HEK293 (cell line): ENCODE results near the gene MRPS22.

Experiments used
- AEBP2 ChIP-seq: fragments of 450-650 bp; formaldehyde crosslinking; IDR thresholded peaks from 2 replicates; pipeline ENCODE4 v1.5.1; 2016; ENCODE audit warnings: missing biosample characterization, missing genetic modification characterization, borderline replicate concordance
- BCL6B ChIP-seq: fragments of 450-650 bp; formaldehyde crosslinking; IDR thresholded peaks from 2 replicates; pipeline ENCODE4 v1.5.1; 2017; ENCODE audit warnings: missing biosample characterization, missing genetic modification characterization
- GLI2 ChIP-seq: fragments of 450-650 bp; formaldehyde crosslinking; IDR thresholded peaks from 2 replicates; pipeline ENCODE4; 2017; ENCODE audit warnings: missing biosample characterization, missing genetic modification characterization, low read depth, borderline replicate concordance
- KLF17 ChIP-seq: fragments of 450-650 bp; formaldehyde crosslinking; IDR thresholded peaks from 2 replicates; pipeline ENCODE4 v1.5.1; 2016; ENCODE audit warnings: missing biosample characterization, missing genetic modification characterization
- PRDM10 ChIP-seq: fragments of 450-650 bp; formaldehyde crosslinking; IDR thresholded peaks from 2 replicates; pipeline ENCODE4 v1.5.1; 2016; ENCODE audit warnings: missing biosample characterization, missing genetic modification characterization
- PRDM4 ChIP-seq: fragments of 450-650 bp; formaldehyde crosslinking; IDR thresholded peaks from 2 replicates; pipeline ENCODE4 v1.5.1; 2017; ENCODE audit warnings: missing biosample characterization, missing genetic modification characterization
- PRDM6 ChIP-seq: fragments of 450-650 bp; formaldehyde crosslinking; IDR thresholded peaks from 2 replicates; pipeline ENCODE4 v1.5.1; 2017; ENCODE audit warnings: missing biosample characterization, missing genetic modification characterization
- SP2 ChIP-seq: fragments of 450-650 bp; formaldehyde crosslinking; IDR thresholded peaks from 2 replicates; pipeline ENCODE4 v1.5.1; 2016; ENCODE audit warnings: missing biosample characterization, missing genetic modification characterization
- TCF7L2 ChIP-seq: IDR thresholded peaks from 2 replicates; pipeline ENCODE4 v1.6.1; 2011; ENCODE audit warnings: low read depth, mild to moderate bottlenecking, inconsistent platforms, low read length, moderate library complexity, borderline replicate concordance
- TRIM28 ChIP-seq: IDR thresholded peaks from 2 replicates; pipeline ENCODE4 v1.6.1; 2011; ENCODE audit warnings: low read length, control low read depth, borderline replicate concordance
- WT1 ChIP-seq: fragments of 450-650 bp; formaldehyde crosslinking; IDR thresholded peaks from 2 replicates; pipeline ENCODE4 v1.5.1; 2016; ENCODE audit warnings: missing biosample characterization, missing genetic modification characterization
- YY2 ChIP-seq: fragments of 450-650 bp; formaldehyde crosslinking; IDR thresholded peaks from 2 replicates; pipeline ENCODE4 v1.5.1; 2016; ENCODE audit warnings: missing biosample characterization, missing genetic modification characterization
- ZNF184 ChIP-seq: fragments of 450-650 bp; IDR thresholded peaks from 2 replicates; pipeline ENCODE4 v1.5.1; 2018; ENCODE audit warnings: missing biosample characterization, mild to moderate bottlenecking, missing genetic modification characterization
- ZNF239 ChIP-seq: fragments of 450-650 bp; formaldehyde crosslinking; IDR thresholded peaks from 2 replicates; pipeline ENCODE4 v1.5.1; 2016; ENCODE audit warnings: missing biosample characterization, missing genetic modification characterization
- ZNF248 ChIP-seq: fragments of 450-650 bp; formaldehyde crosslinking; IDR thresholded peaks from 2 replicates; pipeline ENCODE4 v1.5.1; 2017; ENCODE audit warnings: missing biosample characterization, missing genetic modification characterization
- ZNF48 ChIP-seq: fragments of 450-650 bp; formaldehyde crosslinking; IDR thresholded peaks from 2 replicates; pipeline ENCODE4 v1.5.1; 2016; ENCODE audit warnings: missing biosample characterization, missing genetic modification characterization
- ZNF555 ChIP-seq: fragments of 450-650 bp; formaldehyde crosslinking; conservative IDR thresholded peaks from 2 replicates; pipeline ENCODE4 v1.5.1; 2017; ENCODE audit warnings: missing biosample characterization, mild to moderate bottlenecking, missing genetic modification characterization, inconsistent platforms
- ZNF561 ChIP-seq: fragments of 450-650 bp; IDR thresholded peaks from 2 replicates; pipeline ENCODE4 v1.5.1; 2018; ENCODE audit warnings: missing biosample characterization, missing genetic modification characterization, borderline replicate concordance
- ZNF580 ChIP-seq: fragments of 450-650 bp; formaldehyde crosslinking; IDR thresholded peaks from 2 replicates; pipeline ENCODE4 v1.5.1; 2016; ENCODE audit warnings: missing biosample characterization, missing genetic modification characterization
- ZNF610 ChIP-seq: fragments of 450-650 bp; formaldehyde crosslinking; IDR thresholded peaks from 2 replicates; pipeline ENCODE4 v1.5.1; 2016; ENCODE audit warnings: missing biosample characterization, missing genetic modification characterization, borderline replicate concordance
- ZNF654 ChIP-seq: fragments of 450-650 bp; formaldehyde crosslinking; IDR thresholded peaks from 2 replicates; pipeline ENCODE4 v1.5.1; 2016; ENCODE audit warnings: low read depth, missing biosample characterization, missing genetic modification characterization
- ZNF658 ChIP-seq: fragments of 450-650 bp; formaldehyde crosslinking; IDR thresholded peaks from 2 replicates; pipeline ENCODE4; 2016; ENCODE audit warnings: missing biosample characterization, missing genetic modification characterization
- ZNF670 ChIP-seq: fragments of 450-650 bp; formaldehyde crosslinking; IDR thresholded peaks from 2 replicates; pipeline ENCODE4 v1.5.1; 2016; ENCODE audit warnings: missing biosample characterization, missing genetic modification characterization, low read depth
- ZNF792 ChIP-seq: fragments of 450-650 bp; formaldehyde crosslinking; IDR thresholded peaks from 2 replicates; pipeline ENCODE4 v1.5.1; 2016; ENCODE audit warnings: missing biosample characterization, missing genetic modification characterization
- ZSCAN5A ChIP-seq: fragments of 450-650 bp; formaldehyde crosslinking; IDR thresholded peaks from 2 replicates; pipeline ENCODE4 v1.5.1; 2016; ENCODE audit warnings: missing biosample characterization, missing genetic modification characterization

MRPS22 gene

GRCh38 chr3:139343895-139344856, at the start of gene MRPS22 (continued):
- no peak for TF ChIP-seq ZNF555 (tag by site-specific recombination)
- TF ChIP-seq ZNF792 (tag by site-specific recombination): no peak
- TF ChIP-seq PRDM6 (tag by site-specific recombination): no peak
- TF ChIP-seq ZSCAN5A: no peak
- no peak for TF ChIP-seq ZNF658 (tag by site-specific recombination)
- no peak for TF ChIP-seq ZNF610 (tag by site-specific recombination)
- no peak for TF ChIP-seq ZNF670 (tag by site-specific recombination)
- no peak for TF ChIP-seq ZNF184 (tag by site-specific recombination)
- TF ChIP-seq YY2: 0 out of 2 replicates have a peak, but pooled peaks have one; percentile 33
- TF ChIP-seq ZNF580 (tag by site-specific recombination): no peak
- TF ChIP-seq AEBP2 (tag by site-specific recombination): no peak
- no peak for TF ChIP-seq PRDM4 (tag by site-specific recombination)
- TF ChIP-seq ZNF248 (tag by site-specific recombination): no peak
- TF ChIP-seq BCL6B (tag by site-specific recombination): no peak
- no peak for TF ChIP-seq ZNF561 (tag by site-specific recombination)
- no peak for TF ChIP-seq GLI2 (tag by site-specific recombination)
- TF ChIP-seq TRIM28: peak; percentile 27; the same call in 1 of the 2 replicates
- TF ChIP-seq PRDM10 (tag by site-specific recombination): 0 out of 2 replicates have a peak, but pooled peaks have one; percentile 11
- TF ChIP-seq SP2 (tag by site-specific recombination): peak; percentile 54
- no peak for TF ChIP-seq TCF7L2
- no peak for TF ChIP-seq WT1 (tag by site-specific recombination)
- no peak for TF ChIP-seq ZNF239 (tag by site-specific recombination)
- TF ChIP-seq ZNF48 (tag by site-specific recombination): no peak
- no peak for TF ChIP-seq ZNF654 (tag by site-specific recombination)
- no peak for TF ChIP-seq KLF17 (tag by site-specific recombination)
